NCI-H128 (cell line): ENCODE measurements around the gene MYH3.

Source experiments
- DNase-seq: peaks from one replicate; lab custom pipeline; 2025; ENCODE audit not compliant: unreplicated experiment; lab: John Stamatoyannopoulos, UW

MYH3 gene

GRCh38 chr17:10614536-10615155 lies 42.5 kb downstream of the MYH3 start:
- DNase-seq: no peak

- DNase-seq: no peak
These were observed 43.2 kb downstream of the MYH3 start for GRCh38 chr17:10613775-10614513.

DNA sequence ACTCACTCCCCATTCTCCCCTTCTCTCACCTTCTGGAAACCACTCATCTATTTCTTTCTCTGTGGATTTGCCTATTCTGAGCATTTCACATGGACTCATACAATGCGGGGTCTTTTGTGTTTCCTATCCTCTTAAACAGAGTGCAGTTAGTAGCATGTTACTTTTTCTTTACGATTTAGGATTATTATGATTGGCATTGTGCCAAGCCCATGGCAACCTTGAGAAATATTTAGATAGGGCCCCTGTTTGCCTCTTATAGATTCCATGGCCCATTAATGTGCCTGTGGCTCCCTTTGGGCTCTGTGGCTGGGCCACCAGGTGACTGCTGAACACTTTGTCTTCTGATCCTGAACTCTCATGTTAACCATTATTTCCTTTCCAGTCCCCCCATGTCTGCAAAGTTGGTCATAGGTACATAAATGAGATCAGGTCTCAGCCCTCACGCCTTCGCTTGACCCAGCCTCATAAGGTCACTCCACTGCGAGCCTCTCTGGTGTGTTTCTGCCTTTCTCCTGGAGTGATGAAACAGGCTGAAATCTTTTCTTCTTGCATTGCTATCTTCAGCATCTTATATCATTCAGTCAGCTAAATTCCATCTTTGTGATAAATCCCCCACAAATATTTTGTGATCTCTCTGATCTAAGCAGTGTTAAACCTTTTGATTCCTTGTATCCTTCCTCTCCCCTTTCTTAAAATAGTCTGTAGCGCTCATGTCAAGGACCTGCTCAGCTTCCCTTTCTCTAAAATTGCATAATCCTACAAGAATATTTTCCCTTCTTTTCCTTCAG lies 44.0 kb downstream of the MYH3 start:
- no peak for DNase-seq

- no peak for DNase-seq
These were observed 46.2 kb downstream of the MYH3 start for GRCh38 chr17:10610884-10611283.

DNA sequence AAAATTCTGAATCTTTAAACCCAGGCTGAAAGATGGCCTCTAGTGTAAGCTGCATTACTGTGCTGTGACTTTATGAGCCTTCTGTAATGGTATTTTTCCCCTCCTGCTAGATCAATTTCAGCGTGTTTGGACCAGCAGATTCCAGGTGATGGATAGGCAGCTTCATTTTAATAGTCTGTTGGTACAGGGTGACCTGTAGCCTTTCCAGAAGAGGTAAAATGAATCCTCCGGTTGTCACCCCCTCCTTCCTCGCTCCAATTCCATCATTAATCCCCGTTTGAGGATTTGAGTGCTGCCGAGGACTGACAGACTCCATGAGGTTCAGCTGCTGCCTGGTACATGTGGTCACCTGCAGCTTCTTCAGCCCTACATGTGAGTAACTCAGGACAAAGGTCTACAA lies 48.9 kb downstream of the MYH3 start:
- DNase-seq: no peak

GRCh38 chr17:10606110-10606509 lies 51.0 kb downstream of the MYH3 start:
- DNase-seq: no peak

GRCh38 chr17:10605221-10605783 lies 51.8 kb downstream of the MYH3 start:
- DNase-seq: no peak

DNA sequence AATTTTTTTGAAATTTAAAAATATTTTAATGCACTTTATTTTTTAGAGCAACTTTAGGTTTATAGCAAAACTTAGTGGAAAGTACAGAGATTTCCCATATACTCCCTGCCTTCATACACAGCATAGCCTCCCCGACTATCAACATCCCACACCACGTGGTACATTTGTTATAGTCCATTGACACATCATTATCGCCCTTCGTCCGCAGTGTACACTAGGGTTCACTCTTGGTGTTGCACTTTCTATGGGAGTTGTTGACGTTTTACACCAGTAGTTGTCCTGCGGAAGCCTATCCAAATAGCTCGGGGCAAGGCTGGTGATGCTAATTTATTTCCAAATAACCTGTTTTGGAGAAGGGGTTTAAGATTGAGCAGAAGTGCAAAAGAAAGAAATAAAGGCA lies 52.6 kb downstream of the MYH3 start:
- no peak for DNase-seq

DNA sequence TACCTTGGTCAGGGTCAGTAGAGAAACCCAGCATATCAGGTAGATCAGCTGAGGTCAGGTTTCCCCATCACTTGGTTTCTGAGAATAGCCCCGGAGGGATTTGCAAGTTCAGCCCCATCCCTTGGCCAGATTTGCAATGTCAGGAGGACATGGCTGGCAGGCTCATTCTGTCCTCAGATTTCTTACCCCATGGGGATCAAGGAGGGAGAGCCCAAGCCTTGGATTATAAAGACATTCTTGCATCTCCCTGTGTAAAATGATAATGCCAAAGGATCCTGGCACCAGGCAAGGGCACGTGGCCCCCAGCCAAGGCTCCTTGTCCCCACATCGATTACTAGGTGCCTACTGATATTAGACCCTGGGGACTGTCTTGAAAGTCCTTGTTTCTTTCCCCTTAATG lies 53.2 kb downstream of the MYH3 start:
- DNase-seq: no peak

- DNase-seq: no peak
These were observed 56.5 kb downstream of the MYH3 start for GRCh38 chr17:10600571-10600970.

- no peak for DNase-seq
These were observed 58.5 kb downstream of the MYH3 start for GRCh38 chr17:10598621-10599020.

DNA sequence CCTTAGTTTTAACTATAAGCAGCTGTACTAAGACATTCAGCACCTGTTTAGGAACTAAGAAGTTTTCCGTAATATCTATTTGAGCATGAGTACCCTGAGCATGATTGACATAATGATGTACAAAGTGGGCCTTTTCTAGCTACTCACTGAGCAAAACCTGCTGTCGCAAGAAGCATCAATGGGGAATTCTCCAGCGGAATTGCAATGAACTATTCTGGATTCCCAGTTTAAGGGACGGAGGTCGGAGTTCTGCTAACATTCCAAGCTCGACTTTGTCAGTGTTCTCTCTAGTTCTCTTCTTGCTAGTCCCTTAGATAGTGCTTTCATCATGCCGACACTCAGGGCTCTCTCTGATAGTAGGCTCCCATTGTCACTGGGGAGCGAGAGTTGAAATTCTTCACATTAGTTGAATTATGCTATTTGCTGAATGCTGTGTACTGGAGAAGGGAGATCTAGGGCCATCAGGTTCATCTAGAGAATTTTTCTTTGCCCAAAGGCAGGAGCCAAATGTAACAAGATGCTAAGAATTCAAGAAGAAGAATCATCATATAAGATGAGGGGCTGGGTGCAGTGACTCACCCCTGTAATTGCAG lies 67.5 kb downstream of the MYH3 start:
- DNase-seq: no peak

DNA sequence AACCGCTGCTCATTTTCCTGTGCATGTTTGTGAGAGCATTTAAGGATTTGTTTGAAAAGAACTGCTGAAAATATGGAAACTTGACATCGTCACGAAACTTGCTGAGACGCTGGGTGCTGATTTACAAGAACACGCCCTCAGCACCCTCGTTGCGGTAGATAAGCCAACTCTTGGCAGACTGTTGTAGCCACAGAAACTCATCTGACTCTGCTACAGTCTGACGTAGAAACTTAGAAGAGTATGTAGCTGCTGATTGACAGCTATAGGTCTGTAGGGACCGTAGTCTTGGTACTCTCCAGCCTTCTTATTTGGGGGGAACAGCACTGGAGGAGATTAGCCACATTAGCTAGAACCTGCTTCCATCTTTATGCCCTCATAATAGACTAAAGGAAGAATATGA lies 71.6 kb downstream of the MYH3 start:
- no peak for DNase-seq

GRCh38 chr17:10583834-10584233 lies 73.3 kb downstream of the MYH3 start:
- no peak for DNase-seq

DNA sequence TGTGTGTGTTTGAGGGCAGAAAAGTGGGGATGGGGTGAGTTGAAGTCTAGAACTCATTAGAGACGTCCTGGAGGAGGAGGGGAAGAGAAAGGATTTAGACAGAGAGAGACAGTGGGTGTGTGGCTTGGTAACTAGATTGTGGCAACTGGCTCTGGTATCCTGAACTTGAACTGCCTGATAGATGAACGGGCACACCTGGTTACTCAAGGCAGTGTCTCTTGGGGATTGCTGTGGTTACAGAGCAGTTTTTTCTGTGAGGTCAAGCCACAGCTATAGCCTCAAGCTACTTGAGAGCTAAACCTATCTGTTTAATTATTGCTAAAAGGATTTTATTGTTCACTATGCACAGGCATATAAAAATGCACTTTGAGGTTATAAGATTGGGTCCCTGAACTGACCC lies 77.8 kb downstream of the MYH3 start:
- no peak for DNase-seq
